Measurements from ENCODE around the gene ZDHHC17.

ZDHHC17 gene

GRCh38 chr12:76878099-76878898 lies 114.4 kb downstream of the ZDHHC17 start:
- DNase-seq (ENCODE audit: low spot score) = no peak

DNA sequence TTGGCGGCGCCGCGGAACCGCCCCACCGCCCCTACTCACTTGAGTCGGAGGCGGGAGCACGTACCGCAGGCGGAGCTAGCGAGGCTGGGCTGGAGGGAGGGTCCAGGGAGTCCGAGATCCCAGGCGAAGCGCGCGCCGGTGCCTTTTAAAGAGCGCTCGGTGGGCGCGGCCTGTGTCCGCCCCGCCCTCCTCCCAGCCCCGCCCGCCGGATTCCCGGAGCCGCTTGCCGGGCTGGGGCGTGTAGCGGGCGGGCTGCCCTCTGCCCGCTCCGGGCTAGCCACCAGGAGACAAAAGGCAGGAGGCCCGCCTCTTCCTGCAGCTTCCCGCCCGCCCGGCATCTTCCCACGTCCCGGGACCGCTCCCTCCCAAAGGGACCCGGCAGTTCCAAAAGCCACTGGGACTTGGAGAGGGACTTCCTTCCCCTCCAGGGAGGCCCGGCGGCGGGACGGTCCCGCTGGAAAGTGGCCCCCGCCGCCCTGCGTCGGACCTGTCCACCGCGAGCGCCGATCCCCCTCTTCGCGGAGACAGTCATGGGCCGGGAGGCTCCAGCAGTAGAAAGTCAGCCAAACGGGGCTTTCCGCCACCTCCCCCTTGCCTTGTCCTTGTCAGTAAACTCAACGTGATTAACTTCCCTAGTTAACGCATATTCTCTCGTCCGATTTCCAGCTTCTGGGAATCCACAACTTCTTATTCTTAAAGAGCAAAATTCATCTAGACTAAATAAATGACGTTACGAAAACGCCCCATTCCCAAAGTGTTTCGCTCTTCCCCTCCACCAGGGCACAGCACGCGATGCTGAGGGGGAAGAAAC lies 115.2 kb downstream of the ZDHHC17 start, which contains the start of gene CSRP2:
CSRP2 (minus strand) TSS at position 121 of the 811 bp plus-strand sequence. CDS start 12,759 bp downstream, outside the sequence.
- peak; percentile 40 for DNase-seq (ENCODE audit: low spot score)

DNA sequence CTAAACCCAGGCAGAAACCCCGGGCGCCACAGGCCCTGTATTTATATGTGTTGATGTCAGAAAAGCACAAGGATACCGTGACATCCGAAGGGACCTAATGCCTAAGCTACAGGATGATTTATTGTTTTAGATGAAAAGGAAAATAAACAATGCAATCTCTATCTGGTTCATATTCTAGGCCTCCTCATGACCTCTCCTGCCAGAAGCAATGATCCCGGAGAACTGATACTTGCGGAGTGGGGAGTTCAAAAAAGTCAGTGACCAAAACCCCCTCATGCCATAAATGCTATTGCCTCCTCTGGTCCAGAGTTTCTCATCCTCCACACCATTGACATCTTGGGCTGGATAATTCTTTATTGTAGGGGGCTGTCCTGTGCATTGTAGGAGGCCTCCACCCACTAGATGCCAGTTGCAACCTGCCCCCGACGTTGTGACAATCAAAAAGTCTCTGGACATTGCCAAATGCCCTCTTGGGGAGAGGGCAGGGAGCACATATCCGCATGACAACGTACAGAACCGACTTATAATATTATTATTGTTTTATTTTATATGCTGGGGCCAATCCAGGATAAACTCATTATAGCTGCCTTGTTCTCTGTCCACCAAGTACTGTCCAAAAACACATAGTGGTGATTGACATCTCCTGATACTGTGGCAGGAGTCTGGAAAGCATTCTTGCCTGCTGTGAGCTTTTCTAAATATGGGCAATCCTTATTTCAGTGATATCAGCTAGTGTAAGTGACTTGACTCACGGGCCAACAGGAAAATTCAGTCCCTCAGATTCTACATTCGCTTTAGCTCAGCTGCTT lies 116.0 kb downstream of the ZDHHC17 start:
- DNase-seq (ENCODE audit: low spot score) = no peak

GRCh38 chr12:76880519-76881023 lies 116.7 kb downstream of the ZDHHC17 start:
- no peak for DNase-seq (ENCODE audit: low spot score)

- no peak for DNase-seq (ENCODE audit: low spot score)
Observed at GRCh38 chr12:76881142-76881541, 117.2 kb downstream of the ZDHHC17 start.

DNA sequence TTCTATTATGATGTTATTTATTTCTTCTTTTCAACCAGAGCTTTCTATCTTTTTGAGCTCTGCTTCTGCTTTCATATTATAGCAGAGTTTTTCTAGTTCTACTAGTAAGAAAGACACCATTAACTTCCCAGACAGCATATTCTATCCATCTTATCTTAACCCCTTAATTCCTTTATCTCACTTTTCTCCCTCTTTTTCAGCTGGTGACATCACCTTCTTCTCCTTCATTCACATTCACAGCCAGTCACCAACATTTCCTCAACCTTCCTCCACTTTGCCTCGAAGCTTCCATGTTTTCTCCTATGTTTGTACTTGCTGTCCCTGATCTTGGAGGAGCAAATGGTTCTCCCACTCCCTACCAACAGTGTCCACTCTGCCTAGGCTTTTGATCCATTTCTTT lies 118.5 kb downstream of the ZDHHC17 start:
- DNase-seq (ENCODE audit: low spot score) = no peak

DNA sequence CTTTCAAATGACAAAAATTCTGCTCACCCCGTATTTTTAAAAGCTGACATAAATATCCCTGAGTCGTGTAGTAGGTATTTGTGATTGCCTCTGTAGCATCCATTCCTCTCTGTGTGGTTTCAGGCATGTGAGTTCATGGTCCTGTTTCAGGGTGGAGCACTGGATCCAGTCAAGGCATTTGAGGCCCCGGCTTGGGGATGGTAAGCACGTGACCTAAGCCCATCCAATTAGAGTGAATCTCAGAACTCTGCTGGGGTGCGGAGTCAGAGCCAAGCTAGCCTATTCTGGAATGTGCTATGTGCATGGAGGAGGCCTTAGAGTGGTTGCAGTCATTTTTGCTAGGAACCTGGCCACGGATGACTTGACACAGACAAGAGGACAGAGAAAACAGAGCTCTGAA lies 119.2 kb downstream of the ZDHHC17 start:
- DNase-seq (ENCODE audit: low spot score) = no peak

GRCh38 chr12:76883811-76884210 lies 119.9 kb downstream of the ZDHHC17 start:
- DNase-seq (ENCODE audit: low spot score) = no peak

GRCh38 chr12:76888775-76889174 lies 124.9 kb downstream of the ZDHHC17 start:
- no peak for DNase-seq (ENCODE audit: low spot score)

GRCh38 chr12:76890151-76891143 lies 126.5 kb downstream of the ZDHHC17 start:
- no peak for DNase-seq (ENCODE audit: low spot score)

DNA sequence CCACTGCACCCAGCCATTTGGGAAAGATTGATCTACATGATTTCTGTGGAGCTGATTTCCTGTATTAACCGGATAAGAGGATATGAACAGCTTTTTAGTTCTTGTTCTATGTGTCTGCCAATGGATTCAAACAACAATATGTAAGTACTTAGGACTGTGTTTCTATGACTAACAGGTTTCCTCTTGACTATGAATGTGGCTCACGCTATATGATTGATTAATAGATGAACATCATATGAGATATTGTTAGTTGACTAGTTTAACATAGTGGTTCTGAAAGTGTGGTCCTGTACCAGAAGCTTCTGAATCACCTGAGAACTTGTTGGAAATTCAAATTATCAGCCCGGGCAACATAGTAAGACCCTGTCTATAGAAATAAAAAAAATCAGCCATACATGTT lies 127.7 kb downstream of the ZDHHC17 start:
- DNase-seq (ENCODE audit: low spot score) = no peak

DNA sequence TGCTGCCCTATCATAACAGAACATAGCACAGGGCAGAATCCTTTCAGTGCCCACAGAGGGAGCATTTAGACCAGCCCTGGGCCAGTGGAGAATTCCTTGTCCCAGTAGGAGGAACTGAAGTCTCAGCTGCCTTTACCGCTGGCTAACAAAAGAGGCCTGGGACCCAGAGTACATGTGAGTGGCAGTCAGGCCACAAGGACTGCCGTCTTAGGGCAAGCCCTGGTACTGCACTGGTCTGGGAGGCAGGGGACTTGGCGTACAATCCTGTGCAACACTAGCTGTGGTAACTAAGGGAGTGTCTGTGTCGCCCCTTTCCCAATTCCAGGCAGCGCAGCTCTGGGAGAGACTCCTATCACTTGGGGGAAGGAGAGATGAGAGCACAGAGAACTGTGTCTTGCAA lies 131.9 kb downstream of the ZDHHC17 start:
- DNase-seq (ENCODE audit: low spot score) = no peak

GRCh38 chr12:76896274-76896673 lies 132.4 kb downstream of the ZDHHC17 start:
- DNase-seq (ENCODE audit: low spot score) = no peak

GRCh38 chr12:76898442-76898841 lies 134.5 kb downstream of the ZDHHC17 start:
- DNase-seq (ENCODE audit: low spot score) = no peak

- DNase-seq (ENCODE audit: low spot score) = no peak
Observed at GRCh38 chr12:76899522-76899921, 135.6 kb downstream of the ZDHHC17 start.

DNA sequence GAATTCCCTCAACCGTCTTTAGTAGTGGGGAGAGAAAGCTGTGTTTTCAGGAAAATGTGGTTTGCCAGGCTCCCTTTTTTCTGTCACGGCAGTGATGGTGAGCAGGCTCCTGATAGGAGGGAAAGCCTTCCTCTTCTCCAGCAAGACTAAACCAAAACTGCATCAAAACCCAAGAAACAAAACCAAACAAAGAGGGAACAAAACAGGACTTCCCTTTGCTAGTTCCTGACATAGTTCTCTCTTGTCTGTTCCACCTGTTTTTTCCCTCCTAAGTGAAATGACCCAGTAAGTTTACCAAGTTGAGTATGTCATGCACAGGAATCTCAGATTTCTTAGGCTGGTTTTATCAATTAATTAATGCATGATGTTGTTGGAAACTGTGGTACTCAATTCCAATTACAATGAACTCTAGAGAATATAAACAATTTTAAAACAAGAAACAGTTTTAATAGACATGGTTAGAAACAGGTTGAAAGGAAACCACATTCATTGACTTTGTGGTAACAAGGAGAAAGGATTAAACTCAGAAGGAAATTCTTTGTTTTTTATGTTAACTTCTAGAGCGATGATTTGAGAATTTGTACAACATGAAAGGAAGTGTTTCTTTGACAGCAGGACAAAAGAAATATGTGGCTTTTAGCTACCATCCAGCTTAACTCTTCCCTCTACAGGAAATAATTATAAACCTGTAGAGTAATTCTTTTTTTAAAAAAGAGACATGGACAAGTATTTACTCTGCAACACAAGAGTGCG lies 137.9 kb downstream of the ZDHHC17 start:
- no peak for DNase-seq (ENCODE audit: low spot score)

Data from CD4-positive, alpha-beta T cell treated with Interleukin-2 at 100 ng/mL for 4 hours (primary cell).